HG03442 (cell line): Measurements from ENCODE around the gene DCP1B.

Experiments
- ATAC-seq: cut with Tn5 transposase; IDR thresholded peaks from one replicate; pipeline ENCODE4 v1.9.1; 2021; ENCODE audit warnings: mild to moderate bottlenecking, moderate library complexity; ENCODE audit not compliant: unreplicated experiment

The DCP1B gene

GRCh38 chr12:2004113-2004929 is at the start of gene DCP1B:
Gene DCP1B (minus strand): TSS chr12:2004457. CDS start chr12:2004431, 26 bp downstream.
- ATAC-seq, result peak; percentile 95

- no peak for ATAC-seq
Measured at GRCh38 chr12:2053691-2054090, 49.4 kb upstream of the DCP1B start.

DNA sequence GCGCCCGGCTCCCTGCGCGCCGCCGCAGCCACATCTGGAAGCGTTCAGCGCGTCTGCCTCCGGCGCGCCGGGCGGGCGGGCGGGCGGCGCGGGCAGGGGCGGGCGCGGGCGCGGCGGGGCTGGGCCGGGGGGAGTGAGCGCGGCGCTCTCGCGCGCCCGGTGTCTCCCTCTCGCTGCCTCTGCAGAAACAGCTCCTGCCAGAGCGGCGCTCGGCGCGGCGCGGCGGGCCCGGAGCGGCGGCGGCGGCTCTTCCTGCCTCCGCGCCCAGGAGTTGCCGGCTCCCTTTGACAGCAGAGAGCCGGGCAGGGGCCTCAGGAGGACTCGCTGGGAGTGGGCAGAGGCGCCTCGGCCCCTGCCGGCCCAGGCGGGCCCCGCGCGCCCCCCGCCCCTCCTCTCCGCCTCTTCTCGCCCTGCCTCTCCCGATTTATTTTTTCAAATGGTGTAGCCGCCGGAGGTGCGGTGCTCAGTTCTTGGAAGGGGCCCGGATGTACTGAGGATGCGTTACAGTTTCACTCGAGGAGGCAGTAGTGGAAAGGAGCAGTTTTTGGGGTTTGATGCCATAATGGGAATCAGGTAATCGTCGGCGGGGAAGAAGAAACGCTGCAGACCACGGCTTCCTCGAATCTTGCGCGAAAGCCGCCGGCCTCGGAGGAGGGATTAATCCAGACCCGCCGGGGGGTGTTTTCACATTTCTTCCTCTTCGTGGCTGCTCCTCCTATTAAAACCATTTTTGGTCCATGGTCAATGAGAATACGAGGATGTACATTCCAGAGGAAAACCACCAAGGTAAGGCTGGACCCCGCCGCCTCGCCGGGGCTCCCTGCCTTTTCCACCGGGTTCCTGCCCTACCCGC is 48.8 kb upstream of the DCP1B start, which contains the start of gene CACNA1C:
TSS of gene CACNA1C (plus strand) at position 162 of the 853 bp plus-strand sequence. CDS start at position 738, 576 bp downstream.
- ATAC-seq, result no peak

DNA sequence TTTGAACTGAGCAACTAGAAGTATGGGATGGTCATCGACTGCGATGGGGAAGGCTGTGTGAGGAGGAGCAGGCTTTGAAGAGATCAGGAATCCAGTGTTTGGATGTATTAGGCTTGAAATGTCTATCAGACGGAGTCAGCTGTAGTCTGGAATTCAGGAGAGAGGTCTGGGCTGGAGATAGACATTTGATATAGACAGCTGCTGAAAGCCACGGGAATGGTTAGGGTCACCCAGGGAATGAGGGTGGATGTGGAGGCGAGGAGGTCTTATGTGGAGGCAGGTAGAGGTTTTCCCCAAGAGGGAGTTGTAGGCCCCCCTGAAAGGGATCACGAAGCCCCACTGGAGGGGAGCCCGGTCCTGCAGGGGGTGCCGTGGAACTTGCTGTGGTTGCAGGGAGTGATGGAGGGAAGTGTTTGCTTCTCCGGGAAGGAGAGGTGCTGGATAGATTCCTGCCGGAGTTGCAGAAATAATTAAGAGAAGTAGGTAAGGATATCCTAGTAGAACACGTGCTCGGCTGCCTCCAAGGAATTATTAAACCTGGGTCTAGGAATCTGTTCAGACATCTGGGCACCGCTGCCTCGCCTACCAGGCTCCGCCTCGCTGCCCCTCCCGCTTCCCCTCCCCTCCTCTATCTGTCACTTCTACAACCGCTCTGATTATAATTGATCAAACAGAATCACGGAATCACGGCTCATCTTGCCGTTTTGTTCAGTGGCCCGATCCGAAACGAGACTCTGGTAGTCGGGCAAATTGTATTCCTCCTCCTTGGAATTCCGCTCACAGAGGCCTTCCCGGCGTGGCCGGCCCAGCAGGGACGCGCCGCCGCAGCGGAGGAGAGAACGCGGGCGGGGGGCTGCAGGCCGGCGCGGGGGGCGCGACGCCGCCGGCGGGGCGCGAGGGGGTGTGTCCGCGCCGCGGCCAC is 47.7 kb upstream of the DCP1B start:
- no peak for ATAC-seq

DNA sequence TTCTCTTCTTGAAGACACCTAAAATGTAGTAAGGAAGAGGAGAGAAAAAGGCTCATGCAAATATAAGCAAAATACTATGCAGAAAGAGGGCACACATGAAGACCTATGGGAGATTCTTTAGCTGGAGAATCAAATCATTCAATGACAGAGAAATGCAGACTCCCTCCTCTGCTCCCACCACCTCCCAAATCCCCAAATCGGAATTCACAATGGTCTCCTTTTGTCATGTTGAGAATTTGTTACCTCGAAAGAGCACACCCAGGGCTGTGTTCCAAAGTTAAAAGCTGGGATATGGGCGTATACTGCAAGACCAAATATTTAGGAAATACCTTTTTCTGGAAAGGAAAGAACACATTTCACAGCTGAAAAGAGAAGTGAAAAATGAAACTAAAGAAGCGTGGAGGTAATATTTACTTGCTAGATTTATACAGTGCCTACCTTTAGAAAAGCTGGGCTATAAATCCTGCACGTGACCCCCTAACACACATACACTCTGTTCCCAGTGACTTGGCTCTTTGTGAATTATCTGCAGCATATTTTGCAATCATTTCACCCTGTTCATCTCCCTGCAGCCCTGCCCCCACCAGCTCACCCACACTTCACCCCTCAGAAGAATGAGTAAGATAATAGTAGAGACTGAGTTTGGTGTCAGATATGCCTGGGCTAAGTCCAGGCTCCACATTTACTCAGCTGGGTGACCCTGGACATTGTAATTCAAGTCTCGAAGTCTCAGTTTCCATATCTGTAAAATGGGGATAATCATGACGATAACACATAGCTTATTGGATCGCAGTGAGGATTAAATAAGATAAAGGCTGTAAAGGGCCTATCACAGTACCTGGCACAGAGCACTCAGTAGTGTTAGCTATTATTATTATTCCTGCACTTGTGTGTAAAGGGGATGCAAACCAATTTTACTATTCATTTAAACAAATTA is 45.6 kb upstream of the DCP1B start:
- no peak for ATAC-seq

- ATAC-seq, result no peak
Measured at GRCh38 chr12:2047752-2048151, 43.5 kb upstream of the DCP1B start.

- no peak for ATAC-seq
Measured at GRCh38 chr12:2046957-2047356, 42.7 kb upstream of the DCP1B start.

DNA sequence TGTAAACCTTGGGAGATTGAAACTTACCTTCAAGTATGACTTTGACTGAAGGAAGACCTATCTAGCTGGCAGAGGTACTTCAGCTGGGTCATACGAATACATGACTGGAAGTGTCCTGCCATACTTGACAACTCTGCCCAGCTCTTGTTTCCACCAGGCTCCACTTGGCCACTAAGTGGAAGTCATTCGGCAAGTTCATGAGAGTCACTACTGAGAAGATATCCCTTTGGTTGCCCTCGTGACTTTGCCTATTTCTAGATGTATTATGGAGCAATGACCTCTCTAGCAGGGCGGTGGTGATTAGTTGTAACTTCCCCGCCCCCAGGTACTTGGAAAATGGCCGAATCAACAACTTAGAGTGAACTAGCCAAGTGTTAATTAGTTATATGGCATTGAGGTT is 39.9 kb upstream of the DCP1B start:
- no peak for ATAC-seq

DNA sequence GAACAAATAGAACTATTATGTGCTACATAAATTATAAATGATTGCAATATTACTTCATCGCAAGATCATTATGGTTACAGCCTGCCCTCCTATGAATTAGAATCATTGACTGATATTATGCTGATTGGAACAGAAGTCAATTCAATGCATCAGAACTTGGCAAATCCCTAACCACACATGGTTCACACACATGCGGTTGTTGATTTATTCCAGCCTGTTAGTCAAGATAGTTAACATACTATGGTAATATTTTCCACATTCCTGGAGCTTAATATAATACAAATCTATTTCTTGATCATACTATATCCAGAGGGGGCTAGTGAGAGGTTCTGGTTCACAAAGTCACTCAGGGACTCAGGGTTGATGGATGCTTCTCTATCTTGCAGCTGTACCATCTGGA is 38.8 kb upstream of the DCP1B start:
- no peak for ATAC-seq

DNA sequence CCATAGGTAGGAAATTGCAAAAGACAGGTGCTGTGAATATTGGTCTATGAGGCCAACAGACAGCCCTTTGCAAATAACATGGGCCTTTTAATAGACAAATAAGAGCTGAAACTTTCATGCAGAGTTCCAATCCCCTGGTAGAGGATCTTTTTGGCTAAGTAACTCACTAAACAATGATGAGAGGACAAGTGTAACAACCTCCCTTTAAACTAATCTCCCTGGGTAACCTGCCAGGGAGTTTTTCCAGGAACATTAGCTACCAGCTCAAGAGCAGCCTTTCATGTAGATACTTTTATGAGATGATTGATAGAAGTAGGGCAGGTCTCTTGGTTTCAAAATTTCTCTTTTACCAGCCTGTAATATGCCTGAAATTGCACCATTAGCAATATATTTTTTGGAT is 34.8 kb upstream of the DCP1B start:
- no peak for ATAC-seq

DNA sequence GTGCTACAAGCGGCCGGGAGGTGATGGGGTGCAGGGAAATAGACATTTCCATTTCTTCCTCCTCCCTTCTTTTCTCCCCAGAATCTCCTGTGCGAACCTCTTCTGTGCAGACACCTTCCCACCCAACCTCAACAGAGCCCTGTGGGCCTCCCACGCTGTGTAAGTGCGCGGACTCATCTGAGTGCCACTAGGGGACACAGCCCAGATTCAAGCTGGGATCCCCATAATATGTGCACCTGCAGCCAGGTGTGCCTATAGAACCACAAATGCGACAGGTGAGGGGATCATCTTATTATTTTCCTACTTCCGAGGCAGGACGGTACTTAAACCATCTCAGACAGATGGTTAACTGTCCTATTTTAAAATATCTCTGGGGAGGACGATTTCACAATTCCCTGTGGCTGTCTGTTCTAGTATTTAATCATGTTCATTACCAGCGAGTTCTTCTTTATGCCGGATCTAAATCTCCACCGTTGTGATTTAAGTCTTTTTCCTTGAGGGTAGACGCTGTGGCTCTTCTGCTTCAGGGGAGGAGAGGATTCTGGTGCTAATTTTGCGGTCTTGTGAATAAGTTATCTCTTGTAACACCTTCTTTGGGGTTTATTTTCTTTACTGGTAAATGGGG is 31.3 kb upstream of the DCP1B start:
- no peak for ATAC-seq

- ATAC-seq, result peak; percentile 46
Measured at GRCh38 chr12:2034633-2035430, 30.6 kb upstream of the DCP1B start.

GRCh38 chr12:2032506-2032905 is 28.2 kb upstream of the DCP1B start:
- no peak for ATAC-seq

- no peak for ATAC-seq
Measured at GRCh38 chr12:2029851-2030250, 25.6 kb upstream of the DCP1B start.

DNA sequence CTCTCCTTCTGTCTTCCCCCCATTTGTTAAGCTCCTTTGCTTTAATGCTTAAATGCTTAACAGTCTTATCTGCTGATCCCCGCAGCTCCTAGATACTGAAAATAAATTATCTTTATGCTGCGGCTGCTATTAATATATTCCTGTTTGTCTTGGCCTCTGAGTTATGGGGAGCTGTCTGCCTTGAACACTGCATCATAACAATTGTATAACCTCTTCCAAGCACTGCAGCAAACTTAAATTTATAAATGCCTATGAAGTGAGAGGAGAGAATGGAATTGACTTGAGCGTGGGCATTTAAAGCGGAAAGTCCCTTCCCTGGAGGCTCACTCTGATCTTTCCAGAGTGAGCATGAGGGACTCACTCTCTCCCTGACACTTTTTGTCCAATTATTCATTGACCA is 23.1 kb upstream of the DCP1B start:
- no peak for ATAC-seq

DNA sequence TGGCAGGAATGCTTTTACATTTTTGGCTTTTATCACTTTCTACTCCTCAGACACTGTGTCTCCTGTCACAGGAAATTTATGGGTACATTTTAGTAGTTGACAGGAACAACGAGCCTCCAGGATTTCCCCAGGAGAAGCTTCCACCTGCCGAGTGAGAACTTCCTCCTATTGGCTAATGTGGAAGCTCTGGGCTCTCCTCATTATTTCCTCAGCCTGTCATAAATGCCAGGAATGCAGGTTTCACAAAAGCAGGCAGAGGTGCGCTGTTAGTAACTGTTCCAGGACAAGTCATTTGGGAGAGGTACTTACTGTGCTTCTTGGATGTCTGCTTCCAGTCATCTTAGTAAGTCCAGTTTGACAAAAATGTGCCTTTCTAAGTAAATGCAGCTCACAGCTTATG is 19.1 kb upstream of the DCP1B start:
- ATAC-seq, result no peak

- no peak for ATAC-seq
Measured at GRCh38 chr12:2020511-2020910, 16.3 kb upstream of the DCP1B start.

- no peak for ATAC-seq
Measured at GRCh38 chr12:2019126-2019525, 14.9 kb upstream of the DCP1B start.

DNA sequence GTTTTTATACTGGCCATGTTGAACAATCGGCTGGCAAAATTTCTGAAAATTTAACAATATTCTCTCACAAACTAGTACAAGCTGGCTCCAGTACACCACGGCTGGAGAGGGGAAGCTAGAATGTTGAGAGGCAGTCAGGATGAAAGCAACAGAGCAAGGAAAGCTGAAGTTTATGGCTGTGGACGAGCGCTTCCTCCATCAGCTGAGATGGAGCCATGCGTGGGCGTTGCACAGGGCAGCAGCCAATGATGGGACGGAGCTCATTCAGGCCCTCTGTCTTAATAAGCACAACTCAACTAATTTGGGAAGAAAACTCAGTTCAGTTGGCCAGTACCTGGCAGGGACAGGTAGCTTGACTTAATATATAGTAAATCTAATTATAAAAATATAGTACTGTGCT is 14.1 kb upstream of the DCP1B start:
- no peak for ATAC-seq
